ENCODE results near the gene FAM53B.
"Not testable (repeated sequence)": the region's sequence is repeated elsewhere in the genome, so short reads cannot be mapped to it uniquely, and the experiment has no call there.

- not testable (repeated sequence) for TF ChIP-seq CTCF (IDR thresholded peaks at IDR 0.05); EP300 (IDR thresholded peaks at IDR 0.05; ENCODE audit: low read depth); POLR2A (IDR thresholded peaks at IDR 0.05); POLR2AphosphoS5 (IDR thresholded peaks at IDR 0.05)
These were observed 133.3 kb downstream of the FAM53B start for GRCh38 chr10:124610851-124611250.
